GM21825 (cell line): ENCODE measurements around the gene KYAT1.

Experiments
- ATAC-seq: cut with Tn5 transposase; IDR thresholded peaks from one replicate; pipeline ENCODE4 v1.9.1; 2021; ENCODE audit warnings: mild to moderate bottlenecking, moderate library complexity; ENCODE audit not compliant: unreplicated experiment

KYAT1 gene

GRCh38 chr9:128881884-128882676, at the start of gene KYAT1, which contains the start of gene LRRC8A:
KYAT1 (minus strand) TSS chr9:128881950; CDS start chr9:128845405, 36,545 bp downstream.
LRRC8A (plus strand) TSS chr9:128882133; CDS start chr9:128907165, 25,032 bp downstream.
- peak; percentile 78 for ATAC-seq

DNA sequence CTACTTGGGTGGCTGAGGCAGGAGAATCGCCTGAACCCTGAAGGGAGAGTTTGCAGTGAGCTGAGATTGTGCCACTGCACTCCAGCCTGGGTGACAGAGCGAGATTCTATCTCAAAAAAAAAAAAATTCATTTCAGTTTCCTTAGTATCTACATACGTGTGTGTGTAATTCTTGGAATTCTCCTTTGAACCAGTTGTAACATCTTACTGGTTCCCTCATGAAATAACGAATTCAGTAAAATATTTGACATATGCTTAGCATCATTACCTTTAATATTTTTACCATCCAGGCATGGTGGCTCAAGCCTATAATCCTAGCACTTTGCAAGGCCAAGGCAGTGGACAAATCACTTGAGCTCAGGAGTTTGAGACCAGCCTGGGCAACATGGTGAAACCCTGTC, 47.8 kb upstream of the KYAT1 start:
- ATAC-seq: no peak

DNA sequence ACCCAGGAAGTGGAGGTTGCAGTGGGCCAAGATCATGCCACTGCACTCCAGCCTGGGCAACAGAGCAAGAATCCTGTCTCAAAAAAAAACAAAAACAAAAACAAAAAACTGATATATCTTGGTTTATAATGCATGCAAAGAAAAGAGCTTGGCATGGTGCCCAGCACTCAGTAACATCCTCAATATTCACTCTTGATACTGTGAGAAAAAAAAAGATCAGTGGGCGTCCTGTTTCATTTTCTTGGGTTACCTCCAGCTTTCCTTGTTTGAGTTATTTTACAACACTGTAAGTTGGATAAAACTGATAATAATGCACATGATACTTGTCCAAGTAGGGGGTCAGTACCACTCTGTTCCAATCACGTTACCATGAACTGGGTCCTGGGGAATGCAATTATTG, 46.9 kb upstream of the KYAT1 start:
- ATAC-seq: no peak

- ATAC-seq: no peak
Measured at GRCh38 chr9:128927731-128928411, 46.1 kb upstream of the KYAT1 start.

DNA sequence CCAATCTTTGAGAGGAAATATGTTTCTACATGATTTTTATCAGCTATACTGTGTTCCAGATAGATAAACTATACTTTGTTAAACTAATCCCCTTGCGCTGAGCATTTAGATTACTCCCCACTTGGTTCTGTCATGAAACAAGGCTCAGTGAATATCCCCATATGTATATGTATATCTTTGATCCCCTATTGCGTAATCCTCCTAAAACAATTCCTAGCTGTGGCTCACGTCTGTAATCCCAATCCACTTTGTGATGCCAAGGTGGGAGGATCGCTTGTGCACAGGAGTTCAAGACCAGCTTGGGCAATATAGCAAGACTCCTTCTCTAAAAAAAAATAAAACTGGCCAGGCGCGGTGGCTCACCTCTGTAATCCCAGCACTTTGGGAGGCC, 41.7 kb upstream of the KYAT1 start:
- ATAC-seq: no peak

GRCh38 chr9:128921881-128922763, 40.4 kb upstream of the KYAT1 start:
- no peak for ATAC-seq

GRCh38 chr9:128920381-128921058, 38.8 kb upstream of the KYAT1 start, which contains the start of gene PHYHD1:
PHYHD1 (plus strand) TSS chr9:128920982; CDS start chr9:128922324, 1,342 bp downstream.
- ATAC-seq: no peak

DNA sequence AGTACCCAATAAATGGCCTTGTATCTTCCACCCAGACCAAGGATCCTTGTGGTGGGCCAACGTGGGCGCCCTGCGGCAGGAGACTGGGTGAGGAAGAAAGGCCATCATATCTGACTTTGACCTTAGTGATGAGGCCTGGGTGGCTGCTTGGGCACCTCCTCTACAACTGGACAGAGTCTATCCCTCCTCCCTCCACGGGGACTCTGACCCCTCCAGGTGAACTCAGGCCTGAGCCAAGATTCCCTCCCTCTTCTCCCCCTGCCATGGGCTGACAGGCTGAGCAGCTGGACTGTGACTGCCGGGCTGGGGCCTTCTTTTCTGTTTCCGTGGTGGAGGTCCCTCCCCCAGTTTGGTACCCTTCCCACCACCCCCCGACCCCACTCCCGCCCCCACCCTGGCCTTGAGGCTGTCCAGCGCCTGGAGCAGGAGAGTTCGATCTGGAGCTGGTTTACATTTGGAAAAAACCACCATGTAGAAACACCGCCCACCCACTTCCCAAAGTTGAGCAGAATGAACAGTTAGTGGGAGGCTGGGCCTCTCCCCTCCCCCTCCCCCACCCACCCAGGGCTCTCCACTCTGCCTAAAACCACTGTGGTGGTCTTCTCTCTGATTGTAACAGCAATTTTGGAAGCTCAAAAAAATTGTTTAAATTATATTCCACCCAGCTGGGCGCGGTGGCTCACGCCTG, 37.8 kb upstream of the KYAT1 start:
- ATAC-seq: no peak

DNA sequence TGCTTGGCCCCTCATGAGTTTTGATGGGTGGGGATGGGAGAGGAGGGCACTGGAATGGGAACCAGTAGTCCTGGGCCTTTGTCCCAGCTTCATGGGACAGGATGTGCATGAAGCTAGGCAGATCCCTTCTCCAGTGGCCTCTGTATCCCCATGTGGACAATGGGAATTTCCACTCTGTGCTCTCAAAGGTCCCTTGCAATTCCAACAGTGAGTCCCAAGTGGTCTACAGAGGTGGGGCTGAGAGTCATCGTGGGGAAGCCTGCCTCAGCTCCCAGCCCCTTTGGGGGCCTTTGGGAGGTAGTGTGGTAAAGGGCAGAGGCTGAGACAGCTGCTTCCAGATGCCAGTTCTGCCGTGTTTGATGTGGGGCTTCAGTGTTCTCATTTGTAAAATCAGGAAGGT, 37.2 kb upstream of the KYAT1 start:
- ATAC-seq: no peak

- no peak for ATAC-seq
Measured at GRCh38 chr9:128917151-128917849, 35.5 kb upstream of the KYAT1 start.

DNA sequence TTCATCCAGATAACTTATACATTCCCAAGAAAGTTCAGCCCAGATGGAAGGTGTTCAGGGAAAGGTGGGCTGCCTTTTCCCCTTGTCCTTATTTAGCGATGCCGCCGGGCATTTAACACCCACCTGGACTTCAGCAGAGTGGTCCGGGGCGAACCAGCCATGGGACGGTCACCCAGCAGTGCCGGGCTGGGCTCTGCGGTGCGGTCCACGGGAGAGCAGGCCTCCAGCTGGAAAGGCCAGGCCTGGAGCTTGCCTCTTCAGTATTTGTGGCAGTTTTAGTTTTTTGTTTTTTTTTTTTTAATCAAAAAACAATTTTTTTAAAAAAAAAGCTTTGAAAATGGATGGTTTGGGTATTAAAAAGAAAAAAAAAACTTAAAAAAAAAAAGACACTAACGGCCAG, 35.0 kb upstream of the KYAT1 start:
- no peak for ATAC-seq

DNA sequence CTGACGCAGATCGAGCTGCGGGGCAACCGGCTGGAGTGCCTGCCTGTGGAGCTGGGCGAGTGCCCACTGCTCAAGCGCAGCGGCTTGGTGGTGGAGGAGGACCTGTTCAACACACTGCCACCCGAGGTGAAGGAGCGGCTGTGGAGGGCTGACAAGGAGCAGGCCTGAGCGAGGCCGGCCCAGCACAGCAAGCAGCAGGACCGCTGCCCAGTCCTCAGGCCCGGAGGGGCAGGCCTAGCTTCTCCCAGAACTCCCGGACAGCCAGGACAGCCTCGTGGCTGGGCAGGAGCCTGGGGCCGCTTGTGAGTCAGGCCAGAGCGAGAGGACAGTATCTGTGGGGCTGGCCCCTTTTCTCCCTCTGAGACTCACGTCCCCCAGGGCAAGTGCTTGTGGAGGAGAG, 34.5 kb upstream of the KYAT1 start:
- ATAC-seq: no peak

- no peak for ATAC-seq
Measured at GRCh38 chr9:128913995-128914772, 32.4 kb upstream of the KYAT1 start.

GRCh38 chr9:128913048-128913900, 31.5 kb upstream of the KYAT1 start:
- ATAC-seq: no peak

- ATAC-seq: no peak
Measured at GRCh38 chr9:128912270-128912853, 30.6 kb upstream of the KYAT1 start.

- no peak for ATAC-seq
Measured at GRCh38 chr9:128911529-128912035, 29.8 kb upstream of the KYAT1 start.

- ATAC-seq: no peak
Measured at GRCh38 chr9:128910906-128911305, 29.2 kb upstream of the KYAT1 start.
